CD4-positive, alpha-beta T cell treated with Interleukin-2 at 100 ng/mL for 4 hours (primary cell): Measurements from ENCODE around the gene MINDY4.

Experiments
- DNase-seq: peaks from one replicate; pipeline ENCODE4 v3.0.0-alpha.2; 2020; ENCODE audit warnings: low spot score

Gene MINDY4

DNA sequence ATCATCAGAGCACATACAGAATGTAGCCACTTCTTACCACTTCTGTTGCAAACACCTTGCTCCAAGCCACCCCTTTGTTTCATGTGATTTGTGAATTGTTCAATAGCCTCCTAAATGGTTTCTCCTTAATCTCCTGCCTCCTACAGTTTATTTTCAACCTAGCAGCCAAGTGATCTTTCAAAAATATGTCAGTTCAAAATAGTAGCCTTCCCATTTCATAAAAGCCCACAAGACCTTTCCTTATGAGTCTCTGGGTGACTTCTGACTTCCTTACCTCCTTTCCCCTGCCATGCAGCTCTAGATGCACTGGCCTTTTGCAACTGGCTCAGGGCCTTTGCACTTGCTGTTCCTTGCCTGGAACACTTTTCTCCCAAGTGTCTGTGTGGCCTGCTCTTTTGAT is 4.8 kb downstream of the MINDY4 start:
- no peak for DNase-seq

DNA sequence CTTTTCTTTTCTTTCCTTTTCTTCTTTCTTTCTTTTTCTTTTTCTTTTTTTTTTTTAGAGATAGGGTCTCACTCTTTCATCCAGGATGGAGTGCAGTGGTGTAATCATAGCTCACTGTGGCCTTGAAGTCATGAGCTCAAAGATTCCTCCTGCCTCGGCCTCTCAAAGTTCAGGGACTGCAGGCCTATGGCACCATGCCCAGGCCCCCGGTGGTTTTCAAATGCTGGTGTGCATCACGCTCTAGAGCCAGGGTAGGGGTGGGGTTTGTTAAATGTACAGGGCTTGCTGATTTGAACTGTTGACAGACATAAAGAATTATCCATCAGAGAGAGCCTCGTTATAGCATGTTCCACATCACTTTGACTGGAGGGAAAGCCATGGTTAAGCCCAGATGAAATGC is 5.8 kb downstream of the MINDY4 start:
- DNase-seq, result no peak

DNA sequence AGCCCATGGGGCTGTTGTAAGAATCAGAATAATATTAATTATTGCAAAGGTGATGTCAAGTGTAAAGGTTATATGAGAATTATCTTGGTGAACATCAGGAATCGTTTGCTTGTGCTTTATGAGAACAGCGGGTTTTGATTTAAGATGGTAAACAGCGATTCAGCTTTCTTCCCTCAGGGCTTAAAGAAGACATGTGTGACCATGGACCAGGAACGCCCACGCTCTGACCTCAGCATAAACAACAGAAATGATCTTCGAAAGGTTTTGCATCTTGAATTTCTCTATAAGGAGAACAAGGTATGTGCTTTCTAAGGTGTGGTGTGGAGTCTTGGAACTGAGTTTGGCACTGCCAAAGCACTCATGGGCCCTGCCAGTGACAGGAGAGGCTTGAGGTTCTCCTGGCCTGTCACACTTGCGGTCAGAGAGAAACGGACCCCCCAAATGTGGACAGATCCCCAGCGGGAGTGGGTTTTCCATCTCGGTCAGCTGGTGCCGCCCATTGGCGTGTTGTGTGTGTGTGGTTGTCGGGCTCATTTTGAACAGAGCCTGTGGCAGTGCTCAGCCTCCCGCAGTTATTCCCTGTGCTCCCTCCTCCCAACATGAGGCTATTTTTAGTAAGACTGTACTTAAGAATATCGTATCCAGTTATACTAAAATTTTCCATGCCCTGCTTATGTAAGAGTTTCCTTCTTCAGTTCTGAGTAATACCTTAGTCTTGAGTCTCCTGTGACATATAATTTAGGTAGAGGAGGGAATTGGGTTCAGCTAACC is 7.2 kb downstream of the MINDY4 start:
- DNase-seq, result no peak

DNA sequence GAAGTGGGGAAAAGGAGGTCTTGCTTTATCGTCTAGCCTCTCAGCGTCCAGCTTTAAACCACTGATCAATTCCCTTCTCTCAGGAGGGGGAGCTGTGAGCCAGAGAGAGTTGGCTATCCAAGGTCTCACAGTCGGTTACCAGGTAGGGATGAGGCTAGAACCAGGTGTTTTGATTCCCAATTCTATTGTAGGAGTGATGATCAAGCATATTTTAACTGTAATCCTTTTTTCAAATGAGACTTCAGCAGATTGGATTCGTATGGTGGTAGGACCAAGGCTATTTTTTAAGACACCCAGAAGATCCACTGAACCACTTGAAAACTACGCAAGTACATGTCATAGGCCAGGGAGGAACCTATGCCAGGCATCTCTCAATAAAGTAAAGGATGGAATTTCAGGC is 8.4 kb downstream of the MINDY4 start:
- DNase-seq, result no peak

DNA sequence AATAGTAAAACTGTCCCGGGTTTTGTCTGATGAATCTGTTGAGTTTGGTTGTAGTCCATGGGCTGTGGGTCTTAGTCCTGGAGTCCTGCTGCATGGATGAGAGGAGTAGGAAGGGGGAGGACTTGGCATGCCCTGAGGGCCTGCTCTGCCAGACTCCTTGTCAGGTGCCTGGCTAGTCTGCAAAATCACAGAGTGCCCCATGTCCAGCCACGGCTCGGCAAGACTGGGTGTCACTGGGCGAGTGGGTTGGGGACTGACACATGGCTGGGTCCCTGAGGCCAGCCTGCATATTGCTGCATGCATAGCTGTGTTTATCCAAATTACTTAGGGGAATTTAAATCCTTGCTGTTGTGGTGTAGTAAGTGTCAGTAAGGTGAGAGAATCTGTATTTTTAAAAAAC is 9.7 kb downstream of the MINDY4 start:
- no peak for DNase-seq

DNA sequence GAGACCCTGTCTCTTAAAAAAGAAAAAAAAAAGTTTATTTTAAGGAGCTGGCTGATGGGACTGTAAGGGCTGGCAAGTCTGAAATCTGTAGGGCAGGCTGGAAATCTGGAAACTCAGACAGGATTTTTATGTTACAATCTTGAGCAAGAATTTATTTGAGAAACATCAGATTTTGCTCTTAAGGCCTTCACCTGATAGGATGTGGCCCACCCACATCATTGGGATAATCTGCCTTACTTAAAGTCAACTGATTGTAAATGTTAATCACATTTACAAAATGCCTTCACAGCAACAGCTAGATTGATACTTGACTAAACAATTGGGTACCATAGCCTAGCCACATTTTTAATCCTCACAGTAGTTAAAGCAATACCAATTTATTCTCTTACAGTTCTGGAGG is 11.5 kb downstream of the MINDY4 start:
- no peak for DNase-seq

DNA sequence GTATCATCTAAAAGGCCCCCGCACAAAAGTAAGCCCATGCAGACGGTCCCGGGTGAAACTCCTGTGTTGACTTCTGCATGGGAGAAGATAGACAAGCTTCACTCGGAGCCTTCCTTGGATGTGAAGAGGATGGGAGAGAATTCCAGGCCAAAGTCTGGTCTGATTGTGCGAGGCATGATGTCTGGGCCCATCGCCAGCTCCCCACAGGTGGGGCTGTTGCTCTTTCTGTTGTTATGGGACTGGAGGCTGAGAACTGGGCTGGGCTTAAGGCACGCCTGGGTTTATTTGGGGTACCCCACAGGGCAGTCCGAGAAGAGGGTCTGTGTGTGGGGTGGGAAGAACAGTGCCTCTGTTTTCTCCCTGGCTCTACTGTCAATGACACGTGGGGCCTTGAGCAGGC is 14.6 kb downstream of the MINDY4 start:
- DNase-seq, result no peak

DNA sequence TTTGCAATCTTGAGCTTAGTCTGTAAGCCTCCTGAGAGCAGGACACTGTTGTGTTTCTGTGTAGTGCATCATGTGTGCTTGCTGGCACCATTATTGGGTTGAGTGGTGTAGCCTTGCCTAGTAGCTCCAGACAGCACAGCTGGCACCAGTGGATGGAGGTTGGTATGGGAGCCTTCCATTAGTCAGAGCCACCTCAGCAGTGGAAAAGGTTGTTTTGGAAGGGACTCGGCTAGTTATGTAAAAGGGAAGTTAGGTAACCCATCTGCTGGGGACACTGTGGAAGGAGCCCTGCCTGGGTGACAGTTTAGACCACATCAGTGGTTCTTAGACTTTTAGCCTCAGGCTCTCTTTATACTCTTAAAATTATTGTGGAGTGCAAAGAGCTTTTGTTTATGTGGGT is 16.3 kb downstream of the MINDY4 start:
- DNase-seq, result no peak

DNA sequence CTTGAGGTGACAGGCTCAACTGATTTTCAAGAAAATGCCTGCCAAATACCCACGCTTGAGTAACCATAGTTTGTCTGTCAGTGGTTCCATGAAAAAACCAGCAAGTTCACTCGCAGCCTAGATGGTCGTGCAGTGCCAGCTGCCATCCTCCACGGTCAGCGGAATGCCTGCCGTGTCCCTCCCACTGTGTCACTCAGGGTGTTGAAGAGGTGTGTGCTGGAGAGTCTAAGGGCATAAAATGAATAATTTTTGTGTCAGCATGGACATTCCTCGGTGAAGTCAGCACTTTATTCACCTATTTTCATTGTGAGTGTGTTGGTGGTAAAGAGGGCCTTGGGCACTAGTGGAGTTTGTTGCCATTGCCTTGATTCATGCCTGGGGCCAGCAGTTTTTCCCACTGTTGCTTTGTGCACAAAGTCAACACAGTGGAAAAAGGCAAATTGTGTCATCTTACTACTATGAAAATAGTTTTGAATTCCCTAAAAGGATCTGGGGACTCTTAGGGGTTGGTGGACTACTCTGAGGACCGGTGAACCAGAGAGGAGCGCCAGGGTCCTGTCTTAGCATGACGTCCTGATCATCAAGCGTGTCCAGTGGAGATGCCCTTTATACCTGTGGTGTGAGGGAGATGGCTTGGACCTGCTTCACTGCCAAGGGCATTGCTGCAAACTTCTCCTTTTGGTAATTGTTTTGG is 17.6 kb downstream of the MINDY4 start:
- DNase-seq, result no peak

DNA sequence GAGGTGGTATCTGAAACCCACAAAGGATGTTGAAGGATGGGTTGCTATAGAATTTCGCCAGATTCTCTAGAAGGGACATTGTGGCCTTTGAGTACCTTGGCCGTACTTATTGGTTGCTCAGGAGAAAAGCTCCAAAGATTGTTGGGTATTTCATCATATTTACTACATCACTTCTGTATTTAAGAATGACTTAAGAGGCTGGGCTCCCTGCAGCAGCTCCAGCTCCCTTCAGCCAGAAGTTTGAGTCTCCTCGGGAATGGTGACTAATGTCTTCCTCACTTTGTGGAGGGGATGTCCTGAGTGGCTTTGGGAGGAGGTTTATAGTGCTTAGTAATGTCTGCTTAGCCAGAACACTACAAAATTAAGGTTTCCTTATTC is 18.1 kb downstream of the MINDY4 start:
- DNase-seq, result no peak

DNA sequence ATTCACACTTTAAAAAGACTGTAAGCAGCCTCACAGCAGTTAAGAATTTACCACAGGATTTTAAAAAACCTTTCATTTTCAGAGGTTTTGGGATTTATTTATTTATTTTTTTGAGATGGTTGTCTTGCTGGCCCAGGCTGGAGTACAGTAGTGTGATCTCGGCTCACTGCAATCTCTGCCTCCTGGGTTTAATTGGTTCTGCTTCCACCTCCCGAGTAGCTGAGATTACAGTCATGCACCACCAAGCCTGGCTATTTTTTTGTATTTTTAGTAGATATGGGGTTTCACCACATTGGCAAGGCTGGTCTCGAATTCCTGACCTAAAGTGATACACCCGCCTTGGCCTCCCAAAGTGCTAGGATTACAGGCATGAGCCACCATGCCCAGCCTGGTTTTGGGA is 19.1 kb downstream of the MINDY4 start:
- no peak for DNase-seq

DNA sequence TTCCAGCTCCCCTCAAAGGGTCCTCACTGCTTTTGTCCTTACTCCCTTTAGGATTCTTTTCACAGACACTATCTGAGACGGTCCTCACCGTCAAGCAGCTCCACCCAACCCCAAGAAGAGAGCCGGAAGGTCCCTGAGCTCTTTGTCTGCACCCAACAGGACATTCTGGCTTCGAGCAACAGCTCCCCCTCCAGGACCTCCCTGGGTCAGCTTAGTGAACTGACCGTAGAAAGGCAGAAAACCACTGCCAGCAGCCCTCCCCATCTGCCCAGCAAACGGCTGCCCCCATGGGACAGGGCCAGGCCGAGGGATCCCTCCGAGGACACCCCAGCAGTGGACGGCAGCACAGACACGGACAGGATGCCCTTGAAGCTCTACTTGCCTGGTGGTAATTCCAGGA is 19.9 kb downstream of the MINDY4 start:
- no peak for DNase-seq

DNA sequence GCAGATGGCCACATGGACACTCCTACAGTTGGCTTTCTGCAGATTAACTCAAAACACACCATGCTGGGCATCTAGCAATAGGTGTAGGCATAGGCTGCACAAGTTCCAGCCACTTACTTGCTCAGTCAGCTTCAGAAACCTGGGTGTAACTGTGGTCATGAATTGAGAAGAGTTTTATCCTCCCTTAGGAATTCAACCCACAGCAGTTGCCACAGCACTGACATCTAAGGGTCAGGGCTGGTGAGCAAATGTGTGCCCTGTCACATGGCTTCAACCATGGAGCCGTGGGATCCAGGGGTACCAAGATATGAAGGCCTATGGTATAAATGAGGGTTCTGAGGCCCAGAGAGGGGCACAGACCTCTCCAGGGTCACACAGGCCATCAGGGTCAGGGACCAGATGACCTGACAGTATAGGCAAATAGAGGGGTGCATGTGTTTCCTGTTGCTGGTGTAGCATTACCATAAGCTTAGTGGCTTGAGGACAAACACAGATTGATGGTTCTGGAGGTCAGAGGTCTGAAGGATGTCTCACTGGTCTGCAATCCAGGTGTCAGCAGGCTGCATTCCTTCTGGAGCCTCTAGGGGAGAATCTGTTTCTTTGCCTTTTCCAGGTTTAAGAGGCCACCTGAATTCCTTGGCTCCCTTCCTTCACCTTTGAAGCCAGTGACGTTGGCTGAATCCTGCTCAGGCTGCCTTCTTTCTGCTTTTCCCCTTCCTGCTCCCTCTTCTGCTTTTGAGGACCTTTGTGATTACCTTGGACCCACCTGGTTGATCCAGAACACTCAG is 24.1 kb downstream of the MINDY4 start:
- DNase-seq, result no peak

DNA sequence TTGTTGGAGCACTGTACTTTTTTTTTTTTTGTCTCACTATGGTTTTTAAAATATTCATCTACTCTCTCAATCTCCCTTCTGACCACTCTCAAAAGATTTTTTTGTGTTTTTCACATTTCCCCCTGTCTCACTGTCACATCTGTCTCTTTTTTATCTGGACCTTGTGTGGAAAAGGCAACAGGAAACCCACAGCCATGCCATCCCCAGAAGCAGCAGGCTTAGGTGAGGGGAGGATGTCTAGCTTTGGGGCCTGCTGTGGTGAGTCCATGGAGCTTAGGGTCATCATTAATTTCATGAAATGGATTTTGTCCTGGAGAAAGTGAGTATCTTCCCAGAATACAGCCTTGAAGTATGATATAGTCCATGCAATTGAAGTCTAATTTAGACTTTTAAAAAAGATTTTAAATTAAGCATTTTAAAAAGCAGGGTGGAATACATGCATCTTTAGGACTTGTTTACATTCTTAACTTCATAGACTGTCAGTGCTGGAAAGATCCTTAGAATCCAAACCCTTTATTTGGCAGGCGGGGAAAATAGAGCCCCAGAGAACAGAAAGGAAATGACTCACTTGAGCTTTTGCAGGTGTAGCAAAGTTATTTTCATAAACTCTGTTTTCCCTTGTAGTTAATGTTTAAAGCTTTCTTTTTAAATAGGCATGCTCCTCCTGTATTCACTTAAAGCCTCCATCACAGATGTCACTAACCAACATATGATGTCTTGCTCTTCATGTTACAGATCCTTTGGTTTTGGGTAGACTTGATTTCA is 25.1 kb downstream of the MINDY4 start:
- DNase-seq, result no peak

DNA sequence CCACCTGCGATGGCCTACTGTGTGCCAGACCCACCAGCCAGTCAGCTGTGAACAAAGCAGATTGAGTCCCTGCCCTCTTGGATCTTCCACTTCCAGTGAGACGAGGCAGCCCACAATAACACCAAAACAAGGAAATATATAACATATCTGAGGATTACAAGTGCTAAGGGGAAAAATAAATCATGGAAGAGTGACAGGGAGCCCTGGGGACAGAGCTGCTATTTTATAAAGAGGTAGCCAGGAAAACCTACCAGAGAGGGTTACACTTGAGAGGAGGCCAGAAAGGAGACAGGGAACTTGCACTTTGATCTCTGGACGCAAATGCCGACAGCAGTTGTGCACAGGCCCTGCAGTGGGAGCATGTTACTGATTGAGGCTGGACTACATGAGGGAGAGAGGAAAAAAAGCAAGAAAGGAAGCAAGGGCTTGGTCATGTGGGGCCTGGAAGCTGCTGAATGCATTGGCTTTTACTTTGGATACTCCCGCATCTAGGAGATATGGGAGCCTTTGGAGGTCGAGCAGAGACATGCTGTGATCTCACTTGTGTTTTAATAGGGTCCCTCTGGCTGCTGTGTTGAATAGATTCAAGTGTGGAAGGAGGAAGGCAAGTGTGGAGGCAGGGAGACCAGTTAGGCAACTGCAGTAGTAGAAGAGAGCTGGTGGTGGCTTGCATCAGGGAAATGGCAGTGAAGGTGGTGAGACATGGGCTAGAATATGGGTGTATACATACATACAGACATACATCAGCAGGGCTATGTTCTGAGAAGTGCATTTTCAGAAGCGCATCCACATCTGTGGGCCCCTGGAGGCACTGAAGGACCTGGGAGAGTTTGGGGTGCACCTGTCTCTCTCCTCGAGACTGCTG is 26.2 kb downstream of the MINDY4 start:
- no peak for DNase-seq

DNA sequence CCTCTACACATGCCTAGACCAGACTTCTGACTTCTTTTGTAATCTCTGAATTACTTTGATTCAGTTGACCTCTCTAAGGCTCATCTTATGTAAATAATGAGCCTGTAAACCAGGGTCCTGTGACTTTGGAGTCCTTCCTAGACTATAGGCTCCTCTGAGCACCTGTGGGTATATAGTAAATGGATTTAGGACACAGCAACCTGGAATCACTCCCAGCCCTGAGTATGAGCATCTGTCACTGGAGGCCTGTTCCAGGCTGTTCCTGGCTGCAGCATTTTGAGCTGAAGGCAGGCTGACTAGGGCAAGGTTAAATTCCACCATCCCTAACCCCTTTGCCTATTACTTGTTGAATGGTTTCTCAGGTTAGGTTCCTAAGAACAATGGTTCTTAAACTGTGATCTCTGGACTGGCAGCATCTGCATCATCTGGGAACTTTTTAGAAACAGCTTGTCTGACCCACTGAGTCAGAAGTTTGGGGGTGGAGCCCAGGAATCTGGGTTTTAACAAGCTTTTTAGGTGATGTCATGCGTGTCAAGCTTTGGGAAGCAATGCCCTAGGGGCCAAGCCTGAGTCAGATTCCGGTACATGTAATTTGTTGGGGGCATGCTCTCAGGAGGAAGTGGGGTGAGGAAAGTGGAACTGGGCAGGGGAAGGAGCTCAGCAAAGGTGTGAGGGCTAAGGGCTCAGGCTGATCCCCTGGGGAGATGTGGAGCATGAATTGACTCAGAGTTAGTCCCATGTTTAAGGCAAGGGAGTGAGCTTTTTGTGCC is 28.2 kb downstream of the MINDY4 start:
- no peak for DNase-seq

DNA sequence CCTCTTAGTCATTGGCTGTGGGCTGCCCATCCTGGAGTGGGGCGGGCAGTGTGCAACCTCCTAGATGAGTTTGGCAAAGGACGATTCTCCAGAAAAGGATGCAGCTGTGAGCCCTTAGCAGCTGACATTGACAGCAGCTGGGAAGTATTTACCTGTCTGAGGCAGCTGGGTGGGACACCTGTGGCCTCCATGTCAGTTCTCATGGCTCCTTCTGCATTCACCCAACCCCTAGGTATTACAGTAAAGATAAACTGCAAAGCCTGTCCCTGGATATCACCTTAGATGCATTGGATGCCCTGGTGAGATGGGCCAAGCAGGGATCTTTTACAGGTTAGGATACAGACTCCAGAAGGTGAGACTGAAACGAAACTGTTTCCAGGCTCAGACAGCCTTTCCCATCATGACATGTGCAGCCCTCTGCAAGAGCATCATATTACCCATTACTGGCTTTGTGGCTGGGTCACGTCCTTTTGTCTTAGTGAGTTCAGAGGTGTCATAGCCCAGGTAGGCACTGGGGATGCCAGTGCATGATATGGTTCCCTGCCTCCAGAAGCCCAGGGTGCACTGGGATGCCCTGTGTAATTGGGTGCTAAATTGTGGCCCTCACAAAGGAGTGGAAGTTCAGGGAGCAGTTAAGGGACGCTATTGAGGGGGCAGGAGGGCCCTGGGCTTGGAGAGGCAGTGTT is 28.9 kb downstream of the MINDY4 start:
- DNase-seq, result no peak

DNA sequence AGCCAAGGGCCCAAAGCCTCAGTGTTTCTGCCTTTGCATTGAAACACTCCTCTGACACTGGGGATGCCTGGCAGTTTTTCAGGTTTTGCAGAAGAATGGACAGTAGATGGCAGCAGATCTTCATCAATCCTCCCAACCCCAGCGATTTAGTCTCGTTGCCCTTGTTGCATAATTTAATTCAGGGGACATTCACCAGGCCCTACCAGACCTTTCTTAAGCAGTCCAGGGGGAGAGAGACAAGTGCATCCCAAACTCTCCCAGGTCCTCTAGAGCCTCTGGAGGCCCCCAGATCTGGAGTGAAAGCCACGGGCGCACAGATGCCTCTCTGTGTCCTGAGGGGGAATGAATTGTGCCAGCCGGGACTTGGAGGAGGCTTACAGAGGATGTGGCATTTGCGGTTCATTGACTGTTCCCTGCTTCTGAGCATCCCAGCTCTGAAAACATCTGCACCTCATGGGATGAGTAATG is 29.6 kb downstream of the MINDY4 start:
- peak; percentile 41 for DNase-seq

DNA sequence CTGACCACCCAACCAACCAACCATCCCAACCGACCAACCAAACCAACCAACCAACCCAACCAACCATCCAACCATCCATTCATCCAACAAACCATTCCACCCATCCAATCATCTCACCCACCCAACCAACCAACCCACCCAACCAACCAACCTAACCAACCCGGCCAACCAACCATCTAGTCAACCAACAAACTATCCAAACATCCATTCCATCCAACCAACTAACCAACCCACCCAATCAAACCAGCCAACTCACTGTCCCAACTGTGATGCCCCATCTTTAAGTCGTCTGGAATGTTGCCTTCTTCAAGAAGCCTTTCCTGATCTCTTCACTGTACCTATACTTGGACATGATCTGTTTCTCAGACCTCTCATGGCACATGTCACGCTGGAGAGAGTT is 31.6 kb downstream of the MINDY4 start:
- DNase-seq, result no peak
